ENCODE data around the gene LRRC26.

LRRC26 gene

GRCh38 chr9:137181680-137182079 lies 11.8 kb upstream of the LRRC26 start:
- DNase-seq: no peak

- no peak for DNase-seq
These were observed 10.6 kb upstream of the LRRC26 start for GRCh38 chr9:137180491-137180890.

DNA sequence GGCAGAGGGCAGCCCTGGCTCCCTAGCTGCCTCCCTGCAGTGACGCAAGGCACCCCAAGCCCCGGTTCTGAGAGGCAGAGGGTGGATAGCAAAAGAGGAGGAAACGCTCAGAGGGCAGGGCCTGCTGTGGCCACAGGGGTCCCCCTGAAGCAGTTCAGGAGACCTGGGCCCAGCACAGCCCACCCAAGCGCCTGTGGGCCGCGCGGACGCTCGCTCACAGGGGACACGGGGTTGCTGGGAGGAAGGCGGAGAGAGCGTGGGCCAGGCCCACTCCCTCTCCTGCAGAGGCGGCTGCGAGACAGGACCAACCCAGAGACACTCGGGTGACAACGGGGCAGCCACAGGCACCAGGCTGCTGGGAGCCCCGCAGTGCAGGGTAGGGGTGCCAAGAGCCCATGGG lies 9.9 kb upstream of the LRRC26 start:
- no peak for DNase-seq

- DNase-seq: no peak
These were observed 9.2 kb upstream of the LRRC26 start for GRCh38 chr9:137178939-137179630.

DNA sequence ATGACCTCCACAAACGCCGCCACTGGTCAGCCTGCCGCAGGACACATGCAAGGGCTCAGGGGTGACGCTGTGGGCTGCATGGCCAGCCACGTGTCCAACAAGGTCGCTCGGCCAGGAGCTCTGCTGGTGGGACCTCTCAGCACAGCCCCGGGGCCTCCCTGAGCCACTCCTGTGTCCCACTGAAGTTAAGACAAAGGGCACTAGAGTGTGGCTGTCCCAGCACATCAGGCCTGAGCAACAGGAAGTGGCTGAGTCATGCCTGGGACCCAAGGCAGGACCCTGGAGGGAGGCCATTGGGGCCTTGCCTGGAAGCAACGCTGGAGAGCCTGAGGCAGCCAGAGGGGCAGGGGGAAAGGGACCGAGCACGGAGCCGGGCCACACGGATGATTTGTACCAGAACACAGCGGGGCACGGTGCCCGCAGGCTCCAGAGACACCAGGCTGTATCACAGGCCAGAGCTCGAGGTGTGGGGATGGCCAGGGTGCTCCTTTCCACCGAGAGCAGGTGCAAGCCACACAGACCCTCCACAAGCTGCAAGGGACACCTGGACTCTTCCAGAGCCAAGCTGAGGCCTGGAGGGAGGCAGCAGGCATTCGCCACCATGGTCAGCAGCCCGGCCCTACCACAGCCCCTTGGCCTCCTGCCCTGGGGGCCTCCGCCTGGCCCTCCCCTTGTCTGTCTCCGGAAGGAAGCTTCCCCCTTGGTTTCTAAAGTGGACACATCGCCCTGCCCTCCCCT lies 8.5 kb upstream of the LRRC26 start:
- no peak for DNase-seq

DNA sequence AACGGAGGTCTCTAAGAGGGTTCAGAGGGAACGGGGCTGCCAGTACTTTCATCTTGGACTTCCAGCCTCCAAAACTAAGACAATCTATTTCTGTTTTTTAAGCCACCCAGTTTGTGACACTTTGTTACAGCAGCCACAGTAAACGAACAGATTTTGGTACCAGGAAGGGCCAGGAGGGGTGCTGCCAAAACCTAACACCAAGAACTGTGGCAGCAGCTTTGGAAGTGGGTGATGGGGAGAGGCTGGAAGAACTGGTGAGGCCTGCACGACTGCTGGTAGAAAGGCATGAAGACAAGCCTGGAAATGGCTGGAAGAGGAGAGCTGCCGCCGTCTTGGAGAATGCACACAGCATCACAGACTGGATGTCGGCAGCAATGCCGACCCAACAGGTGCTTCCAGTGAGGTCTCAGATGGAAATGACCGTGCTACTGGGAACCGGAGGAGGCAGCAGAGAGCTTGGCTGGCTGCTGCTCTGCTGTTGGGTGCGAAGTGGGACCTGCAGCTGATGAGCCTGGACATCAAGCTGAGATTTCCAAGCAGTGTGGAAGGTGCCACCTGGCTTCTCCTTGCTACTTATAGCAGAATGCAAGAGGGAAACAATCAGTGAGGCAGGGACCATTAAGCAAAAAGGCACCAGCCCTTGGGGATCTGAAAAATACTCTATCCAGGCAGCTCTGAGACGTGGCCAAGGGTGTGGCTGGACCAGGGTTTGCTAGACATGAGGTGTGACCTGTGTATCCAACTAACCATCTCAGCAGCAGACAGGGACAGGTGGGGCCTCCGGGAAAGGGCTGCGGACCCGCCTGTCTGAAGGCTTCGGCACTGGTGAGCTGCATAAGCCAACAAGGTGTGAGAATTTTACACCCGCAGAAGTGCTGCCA lies 6.7 kb upstream of the LRRC26 start:
- DNase-seq: no peak

GRCh38 chr9:137175345-137175961 lies 5.6 kb upstream of the LRRC26 start:
- DNase-seq: no peak

DNA sequence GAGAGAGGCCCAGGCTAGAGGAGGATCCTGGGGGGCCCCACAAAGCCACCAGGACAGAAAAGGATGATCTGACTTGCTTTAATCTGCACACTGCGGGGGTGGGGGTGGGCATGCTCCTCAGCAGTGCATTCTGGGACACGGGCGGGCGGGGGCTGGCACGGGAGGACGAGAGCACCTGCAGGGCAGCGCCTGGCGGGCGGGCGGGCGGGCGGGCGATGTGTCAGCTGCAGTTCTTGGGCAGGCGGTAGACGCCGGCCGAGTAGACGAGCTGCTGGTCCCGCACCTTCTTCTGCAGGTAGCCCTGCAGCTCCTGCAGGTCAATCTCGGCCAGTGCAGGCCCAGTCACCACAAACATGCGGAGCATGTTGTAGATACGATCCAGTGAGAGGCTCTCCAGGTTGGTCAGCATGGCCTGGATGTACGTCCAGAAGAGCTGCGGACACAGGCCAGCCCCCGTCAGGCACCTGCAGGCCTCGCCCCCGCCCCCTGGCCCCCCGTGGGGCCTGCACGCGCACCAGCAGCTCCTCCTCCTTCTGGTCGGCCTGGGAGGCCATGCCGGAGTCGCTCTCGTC lies 5.0 kb upstream of the LRRC26 start:
- DNase-seq: no peak

GRCh38 chr9:137173796-137174664 lies 4.2 kb upstream of the LRRC26 start:
- no peak for DNase-seq

DNA sequence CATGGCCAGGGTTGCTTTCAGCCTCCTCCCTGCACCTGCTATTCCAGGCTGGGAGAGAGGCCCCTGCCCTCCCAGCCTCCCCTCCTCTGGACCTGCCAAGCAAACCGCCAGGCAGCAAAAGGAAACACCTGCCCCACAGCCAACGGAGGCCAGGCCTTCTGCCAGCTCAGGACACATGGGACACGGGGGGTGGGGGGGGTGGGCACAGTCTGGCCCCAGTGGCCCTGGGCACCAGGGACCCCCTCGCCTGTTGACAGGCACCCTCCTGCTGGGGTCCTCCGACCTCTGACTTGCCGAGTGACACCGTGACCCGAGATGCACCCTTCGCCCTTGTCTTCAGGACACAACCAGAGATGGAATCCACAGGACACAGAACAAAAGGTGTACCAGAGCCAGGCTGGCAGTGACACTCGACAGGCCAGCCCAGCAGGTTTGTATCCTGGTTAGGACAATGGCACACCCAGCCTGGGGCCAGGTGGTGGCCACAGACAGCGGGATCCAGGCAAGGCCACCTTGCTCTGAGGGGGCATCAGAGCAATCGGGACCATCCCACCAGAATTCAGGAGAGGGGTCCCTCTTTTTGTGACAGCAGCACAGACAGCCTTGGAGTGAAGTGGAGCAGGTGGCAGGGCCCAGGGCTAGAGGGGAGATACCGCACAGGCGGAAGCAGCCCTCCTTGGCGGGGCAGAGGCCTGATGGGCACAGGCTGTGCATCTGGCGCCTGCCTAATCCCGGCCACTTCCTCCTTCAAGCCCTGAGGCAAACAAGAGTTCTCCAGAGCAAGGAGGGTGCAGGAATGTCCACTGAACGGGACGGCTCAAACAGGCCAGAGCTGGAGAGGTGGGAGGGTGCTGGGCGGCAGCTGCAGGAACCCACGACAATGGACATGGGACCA lies 3.3 kb upstream of the LRRC26 start:
- DNase-seq: no peak

GRCh38 chr9:137171149-137171900 lies 1.5 kb upstream of the LRRC26 start:
- no peak for DNase-seq

- DNase-seq: no peak
These were observed 766 bp upstream of the LRRC26 start for GRCh38 chr9:137170486-137171148.

GRCh38 chr9:137168904-137169856 lies 671 bp downstream of the LRRC26 start:
- no peak for DNase-seq

DNA sequence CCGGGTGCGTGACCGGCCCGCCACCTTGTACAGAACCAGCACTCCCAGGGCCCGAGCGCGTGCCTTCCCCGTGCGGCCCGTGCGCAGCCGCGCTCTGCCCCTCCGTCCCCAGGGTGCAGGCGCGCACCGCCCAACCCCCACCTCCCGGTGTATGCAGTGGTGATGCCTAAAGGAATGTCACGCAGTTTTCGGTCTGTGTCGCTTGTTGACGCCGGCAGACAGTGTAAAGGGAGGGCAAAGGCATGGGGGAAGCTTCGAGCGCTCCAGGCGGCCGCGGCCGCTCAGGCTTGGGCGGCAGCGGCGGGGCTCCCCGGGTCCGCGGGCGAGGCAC lies 1.3 kb downstream of the LRRC26 start:
- no peak for DNase-seq

GRCh38 chr9:137167747-137168572 lies 1.9 kb downstream of the LRRC26 start:
- DNase-seq: no peak

DNA sequence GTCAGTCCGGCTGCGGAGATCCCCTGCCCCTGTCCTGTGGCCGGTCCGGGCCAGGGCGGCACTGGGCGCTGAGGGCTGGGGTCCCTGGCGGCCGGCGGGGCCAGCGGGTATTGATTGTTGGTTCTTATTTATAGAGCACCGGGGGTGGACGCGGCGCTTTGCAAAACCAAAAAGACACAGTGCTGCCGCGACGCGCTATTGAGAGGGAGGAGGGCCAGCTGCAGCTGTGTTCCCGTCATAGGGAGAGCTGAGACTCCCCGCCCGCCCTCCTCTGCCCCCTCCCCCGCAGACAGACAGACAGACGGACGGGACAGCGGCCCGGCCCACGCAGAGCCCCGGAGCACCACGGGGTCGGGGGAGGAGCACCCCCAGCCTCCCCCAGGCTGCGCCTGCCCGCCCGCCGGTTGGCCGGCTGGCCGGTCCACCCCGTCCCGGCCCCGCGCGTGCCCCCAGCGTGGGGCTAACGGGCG lies 2.5 kb downstream of the LRRC26 start:
- no peak for DNase-seq

Data from NK-92 treated with Interleukin-12 subunit alpha and Interleukin-12 subunit beta, amount 100 ng/mL, for 24 hours (cell line).